ENCODE measurements around the gene CAMK2G. TPM values are rescaled to one million over a fixed set of nuclear protein-coding genes. Genes with fewer than 3 reads are reported as not detected.
A peak's percentile ranks its signal among the peaks of the same experiment; 100 is the strongest.
"Not testable (repeated sequence)": the region's sequence is repeated elsewhere in the genome, so short reads cannot be mapped to it uniquely, and the experiment has no call there.

The CAMK2G gene
- total and polyA plus RNA-seq, 5 donors from 2014 or later: 4.3 to 58.8 (median 4.9) TPM

DNA sequence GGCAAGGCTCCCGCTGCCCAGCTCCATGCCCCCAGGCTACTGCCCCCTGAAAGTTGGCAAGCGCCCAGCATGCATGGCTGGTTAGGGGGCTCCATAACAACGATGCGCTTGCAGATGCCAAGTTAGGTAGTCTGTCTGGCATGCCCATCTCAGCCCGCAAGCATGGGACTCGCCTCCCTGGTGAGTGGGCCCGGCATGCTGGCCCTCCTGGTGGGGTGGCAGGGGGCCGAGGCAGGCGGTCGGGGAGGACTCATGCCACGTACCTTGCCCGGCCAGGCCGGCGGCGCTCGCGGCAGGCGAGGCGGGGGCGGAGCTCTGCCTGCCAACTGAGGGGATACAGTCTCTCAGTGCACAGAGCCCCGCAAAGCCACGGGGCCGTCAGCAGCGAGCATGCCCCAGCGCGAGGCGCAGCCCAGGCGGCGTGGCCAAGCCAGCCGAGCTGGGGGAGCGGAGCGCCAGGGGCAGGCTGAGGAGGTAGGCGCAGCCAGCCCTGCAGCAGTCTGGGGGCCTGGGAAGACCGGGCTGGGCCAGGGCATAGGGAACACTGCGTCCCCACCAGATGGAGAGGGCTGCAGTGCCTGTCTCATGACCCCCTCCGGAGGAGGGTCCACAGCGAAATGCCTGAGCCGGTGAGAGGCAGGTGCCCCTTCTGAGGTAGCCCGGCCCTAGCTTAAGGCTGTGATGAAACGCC is 34.9 kb downstream of the CAMK2G start:
- Mint-ChIP-seq H3K9me3 (no peaks in the 10 kb centered on the region), H3K4me1 (peaks cover 0 to 4% (median 2%) of the 10 kb centered on the region in 4 donors), H3K4me3 (no peak overlapping the region), H3K27me3 (no peaks in the 10 kb centered on the region), H3K27ac (no peak overlapping the region), H3K36me3 (peaks cover 42% of the 10 kb centered on the region)
- H3K36me3 ChIP-seq (ENCODE audit: control insufficient read depth, insufficient read depth, low read length): peaks cover 69% of the 10 kb centered on the region
- no peaks in the 10 kb centered on the region for H3K9me3 ChIP-seq (ENCODE audit: control insufficient read depth in 2 of 2, low read length in 2 of 2)
- H3K4me3 ChIP-seq (ENCODE audit: low read depth, low read length): no peak overlapping the region
- H3K27ac ChIP-seq (ENCODE audit: insufficient read depth, low read length, poor library complexity, severe bottlenecking): no peak overlapping the region
- H3K27me3 ChIP-seq (ENCODE audit: control insufficient read depth, insufficient read depth, low read length): no peaks in the 10 kb centered on the region
- H3K4me1 ChIP-seq (ENCODE audit: control insufficient read depth, insufficient read depth, low read length, poor library complexity, severe bottlenecking): no peaks in the 10 kb centered on the region
- ATAC-seq (ENCODE audit: low read depth in 2 of 2) (no peak), DNase-seq (no peak)

DNA sequence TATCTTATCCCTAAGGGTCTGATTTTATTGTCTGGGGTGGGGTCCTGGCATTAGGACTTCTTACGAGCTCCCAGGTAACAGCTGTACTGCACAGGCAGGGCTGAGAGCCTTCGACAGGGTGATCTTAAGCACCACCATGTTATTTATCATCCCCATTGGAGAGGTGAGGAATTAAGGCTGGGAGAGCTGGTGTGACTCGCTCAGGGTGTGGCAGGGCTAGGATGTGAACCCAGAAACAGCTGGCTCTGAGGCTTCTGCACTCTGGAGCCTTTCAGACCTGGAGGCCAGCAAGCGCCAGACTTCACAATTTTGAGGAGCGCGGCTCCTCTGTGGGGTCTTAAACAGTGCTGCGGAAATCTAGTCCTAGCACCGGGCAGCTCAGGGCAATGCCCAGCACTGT is 35.5 kb downstream of the CAMK2G start:
- Histone ChIP-seq H3K4me3 (ENCODE audit: low read depth, low read length) (no peak overlapping the region), H3K27me3 (ENCODE audit: control insufficient read depth, insufficient read depth, low read length) (no peaks in the 10 kb centered on the region), H3K27ac (ENCODE audit: insufficient read depth, low read length, poor library complexity, severe bottlenecking) (no peak overlapping the region), H3K9me3 (ENCODE audit: control insufficient read depth in 2 of 2, low read length in 2 of 2) (no peaks in the 10 kb centered on the region), H3K36me3 (ENCODE audit: control insufficient read depth, insufficient read depth, low read length) (peaks cover 69% of the 10 kb centered on the region), H3K4me1 (ENCODE audit: control insufficient read depth, insufficient read depth, low read length, poor library complexity, severe bottlenecking) (no peaks in the 10 kb centered on the region)
- no peak for DNase-seq
- Mint-ChIP-seq H3K9me3 (no peaks in the 10 kb centered on the region), H3K4me1 (peaks cover 0 to 5% (median 2%) of the 10 kb centered on the region in 4 donors), H3K4me3 (no peak overlapping the region), H3K27me3 (no peaks in the 10 kb centered on the region), H3K27ac (peak overlapping the region in 1 of 3 donors; percentile 69), H3K36me3 (peaks cover 44% of the 10 kb centered on the region)
- ATAC-seq (ENCODE audit: low read depth in 2 of 2): no peak

GRCh38 chr10:73838008-73838567 is 36.3 kb downstream of the CAMK2G start:
- Histone ChIP-seq H3K36me3 (ENCODE audit: control insufficient read depth, insufficient read depth, low read length) (peaks cover 62% of the 10 kb centered on the region), H3K9me3 (ENCODE audit: control insufficient read depth in 2 of 2, low read length in 2 of 2) (no peaks in the 10 kb centered on the region)
- H3K27ac Mint-ChIP-seq: no peak overlapping the region

DNA sequence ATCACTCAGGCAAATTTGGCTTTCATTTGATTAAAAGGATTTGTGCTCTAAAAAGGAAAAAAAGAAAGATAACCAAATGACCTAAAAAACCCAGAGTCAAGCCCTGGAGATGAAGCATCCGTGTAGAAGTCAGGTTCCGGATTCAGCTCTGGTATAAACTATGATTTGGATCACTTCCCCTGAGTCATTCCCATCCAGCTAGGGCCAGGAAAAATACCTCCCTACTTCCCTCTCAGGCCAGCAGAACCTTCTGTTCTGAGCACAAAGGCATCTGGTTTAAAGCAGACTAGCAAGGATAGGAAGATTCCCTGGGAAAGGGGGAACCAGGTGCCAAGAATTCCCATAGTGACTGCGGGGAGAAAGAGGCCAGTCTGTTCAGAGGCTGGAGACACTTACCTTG is 37.3 kb downstream of the CAMK2G start:
- no peak for ATAC-seq (ENCODE audit: low read depth in 2 of 2)
- no peak for DNase-seq
- Histone ChIP-seq H3K36me3 (ENCODE audit: control insufficient read depth, insufficient read depth, low read length) (peaks cover 52% of the 10 kb centered on the region), H3K4me1 (ENCODE audit: control insufficient read depth, insufficient read depth, low read length, poor library complexity, severe bottlenecking) (no peaks in the 10 kb centered on the region), H3K27ac (ENCODE audit: insufficient read depth, low read length, poor library complexity, severe bottlenecking) (no peak overlapping the region), H3K9me3 (ENCODE audit: control insufficient read depth in 2 of 2, low read length in 2 of 2) (no peaks in the 10 kb centered on the region), H3K27me3 (ENCODE audit: control insufficient read depth, insufficient read depth, low read length) (no peaks in the 10 kb centered on the region), H3K4me3 (ENCODE audit: low read depth, low read length) (no peak overlapping the region)
- Mint-ChIP-seq H3K4me1 (peaks cover 0 to 3% (median 0%) of the 10 kb centered on the region in 4 donors), H3K9me3 (no peaks in the 10 kb centered on the region), H3K4me3 (no peak overlapping the region), H3K27ac (peak overlapping the region in 2 of 3 donors; percentile 20 to 52), H3K27me3 (no peaks in the 10 kb centered on the region), H3K36me3 (peaks cover 33% of the 10 kb centered on the region)

More at GRCh38 chr10:73838008-73838567, 36.3 kb downstream of the CAMK2G start:
- H3K36me3 Mint-ChIP-seq: peaks cover 38% of the 10 kb centered on the region
- ATAC-seq (ENCODE audit: low read depth in 2 of 2) (no peak), DNase-seq (no peak)
- H3K4me1 Mint-ChIP-seq: peaks cover 0 to 3% (median 0%) of the 10 kb centered on the region in 4 donors
- H3K27me3 Mint-ChIP-seq: no peaks in the 10 kb centered on the region
- H3K27ac ChIP-seq (ENCODE audit: insufficient read depth, low read length, poor library complexity, severe bottlenecking): no peak overlapping the region
- no peaks in the 10 kb centered on the region for H3K4me1 ChIP-seq (ENCODE audit: control insufficient read depth, insufficient read depth, low read length, poor library complexity, severe bottlenecking)
- H3K4me3 ChIP-seq (ENCODE audit: low read depth, low read length): no peak overlapping the region
- H3K27me3 ChIP-seq (ENCODE audit: control insufficient read depth, insufficient read depth, low read length): no peaks in the 10 kb centered on the region
- no peak overlapping the region for H3K4me3 Mint-ChIP-seq
- H3K9me3 Mint-ChIP-seq: no peaks in the 10 kb centered on the region

- H3K9me3 ChIP-seq (ENCODE audit: control insufficient read depth in 2 of 2, low read length in 2 of 2): no peaks in the 10 kb centered on the region
- H3K4me1 ChIP-seq (ENCODE audit: control insufficient read depth, insufficient read depth, low read length, poor library complexity, severe bottlenecking): no peaks in the 10 kb centered on the region
- no peak for DNase-seq
- no peaks in the 10 kb centered on the region for H3K9me3 Mint-ChIP-seq
- peaks cover 46% of the 10 kb centered on the region for H3K36me3 ChIP-seq (ENCODE audit: control insufficient read depth, insufficient read depth, low read length)
- H3K27ac Mint-ChIP-seq: peak overlapping the region in 1 of 3 donors; percentile 52
- H3K36me3 Mint-ChIP-seq: peaks cover 32% of the 10 kb centered on the region
- ATAC-seq (ENCODE audit: low read depth in 2 of 2): no peak
- peaks cover 0 to 3% (median 0%) of the 10 kb centered on the region in 4 donors for H3K4me1 Mint-ChIP-seq
- H3K27ac ChIP-seq (ENCODE audit: insufficient read depth, low read length, poor library complexity, severe bottlenecking): no peak overlapping the region
- H3K4me3 Mint-ChIP-seq: no peak overlapping the region
- no peaks in the 10 kb centered on the region for H3K27me3 Mint-ChIP-seq
- no peaks in the 10 kb centered on the region for H3K27me3 ChIP-seq (ENCODE audit: control insufficient read depth, insufficient read depth, low read length)
- no peak overlapping the region for H3K4me3 ChIP-seq (ENCODE audit: low read depth, low read length)
Measured at GRCh38 chr10:73836427-73836980, 37.9 kb downstream of the CAMK2G start.

DNA sequence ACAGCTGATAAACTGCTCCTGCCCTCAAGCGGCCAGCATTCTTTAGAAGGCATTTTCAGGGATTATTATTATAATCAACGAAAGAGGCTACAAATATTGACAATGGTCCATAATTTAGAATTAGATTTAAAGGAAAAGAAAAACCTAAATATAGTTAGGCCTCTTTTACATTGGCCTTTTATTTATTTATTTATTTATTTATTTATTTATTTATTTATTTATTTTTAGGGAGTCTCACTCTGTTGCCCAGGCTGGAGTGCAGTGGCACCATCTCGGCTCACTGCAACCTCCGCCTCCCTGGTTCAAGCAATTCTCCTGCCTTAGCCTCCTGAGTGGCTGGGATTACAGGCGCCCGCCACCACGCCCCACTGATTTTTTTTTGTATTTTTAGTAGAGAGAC is 45.3 kb downstream of the CAMK2G start:
- not testable (repeated sequence) for ATAC-seq (ENCODE audit: low read depth in 2 of 2); H3K4me1 Mint-ChIP-seq; H3K4me1 ChIP-seq (ENCODE audit: control insufficient read depth, insufficient read depth, low read length, poor library complexity, severe bottlenecking); H3K4me3 ChIP-seq (ENCODE audit: low read depth, low read length); DNase-seq; H3K9me3 ChIP-seq (ENCODE audit: control insufficient read depth in 2 of 2, low read length in 2 of 2); H3K27ac Mint-ChIP-seq; H3K9me3 Mint-ChIP-seq; H3K36me3 Mint-ChIP-seq; H3K4me3 Mint-ChIP-seq; H3K27ac ChIP-seq (ENCODE audit: insufficient read depth, low read length, poor library complexity, severe bottlenecking); H3K27me3 ChIP-seq (ENCODE audit: control insufficient read depth, insufficient read depth, low read length); H3K27me3 Mint-ChIP-seq
- H3K36me3 ChIP-seq (ENCODE audit: control insufficient read depth, insufficient read depth, low read length): peaks cover 41% of the 10 kb centered on the region

GRCh38 chr10:73828161-73828560 is 46.2 kb downstream of the CAMK2G start:
- H3K36me3 Mint-ChIP-seq: peaks cover 8% of the 10 kb centered on the region
- H3K36me3 ChIP-seq (ENCODE audit: control insufficient read depth, insufficient read depth, low read length): peaks cover 50% of the 10 kb centered on the region
- peak overlapping the region in 1 of 3 donors; percentile 12 for H3K27ac Mint-ChIP-seq

More at GRCh38 chr10:73828161-73828560, 46.2 kb downstream of the CAMK2G start:
- Histone ChIP-seq H3K4me3 (ENCODE audit: low read depth, low read length) (no peak overlapping the region), H3K27ac (ENCODE audit: insufficient read depth, low read length, poor library complexity, severe bottlenecking) (no peak overlapping the region), H3K27me3 (ENCODE audit: control insufficient read depth, insufficient read depth, low read length) (no peaks in the 10 kb centered on the region), H3K4me1 (ENCODE audit: control insufficient read depth, insufficient read depth, low read length, poor library complexity, severe bottlenecking) (no peaks in the 10 kb centered on the region), H3K9me3 (ENCODE audit: control insufficient read depth in 2 of 2, low read length in 2 of 2) (no peaks in the 10 kb centered on the region)
- peaks cover 0 to 3% (median 0%) of the 10 kb centered on the region in 4 donors for H3K4me1 Mint-ChIP-seq
- ATAC-seq (ENCODE audit: low read depth in 2 of 2) (no peak), DNase-seq (no peak)
- H3K4me3 Mint-ChIP-seq: no peak overlapping the region
- H3K9me3 Mint-ChIP-seq: no peaks in the 10 kb centered on the region
- no peaks in the 10 kb centered on the region for H3K27me3 Mint-ChIP-seq

Measured in CD4-positive, CD25-positive, alpha-beta regulatory T cell (primary cell).